SU-DHL-6 (cell line): ENCODE data around the gene KLF11.
"Not testable (repeated sequence)": the region's sequence is repeated elsewhere in the genome, so short reads cannot be mapped to it uniquely, and the experiment has no call there.

ENCODE experiments used
- H2AFZ ChIP-seq: fragments of 200-600 bp; sonication (generic); 2 replicates; pipeline ENCODE4 v1.6.1; 2014; ENCODE audit warnings: low read depth, mild to moderate bottlenecking, moderate library complexity, mixed read lengths, antibody characterized with exemption, low read length; ENCODE audit not compliant: severe bottlenecking
- H3F3A ChIP-seq: fragments of 200-600 bp; shearing (Covaris generic); 2 replicates; pipeline ENCODE4 v1.6.0; 2016; ENCODE audit warnings: antibody characterized with exemption, mild to moderate bottlenecking; ENCODE audit not compliant: insufficient read depth
- H3K27ac ChIP-seq: fragments of 200-600 bp; sonication (generic); 2 replicates; pipeline ENCODE4 v1.5.1; 2016; ENCODE audit warnings: low read depth, mild to moderate bottlenecking, low read length, moderate library complexity, mixed read lengths
- H3K27me3 ChIP-seq: fragments of 200-600 bp; sonication (generic), shearing (Covaris generic); 2 replicates; pipeline ENCODE4 v1.6.0; 2014; ENCODE audit warnings: mild to moderate bottlenecking, low read length
- H3K36me3 ChIP-seq: fragments of 200-600 bp; sonication (generic); 2 replicates; pipeline ENCODE4 v1.6.1; 2014; ENCODE audit warnings: mild to moderate bottlenecking, low read length, mixed read lengths
- H3K4me2 ChIP-seq: fragments of 300-600, 200-600 bp; shearing (Covaris generic), sonication (generic); 2 replicates; pipeline ENCODE4 v1.6.0; 2014; ENCODE audit warnings: low read length, low read depth, mild to moderate bottlenecking; ENCODE audit not compliant: poor library complexity, severe bottlenecking
- H3K4me3 ChIP-seq: fragments of 200-600 bp; sonication (generic); 2 replicates; pipeline ENCODE4 v1.5.1; 2014; ENCODE audit warnings: antibody characterized with exemption, low read length, mild to moderate bottlenecking, mixed read lengths; ENCODE audit not compliant: insufficient read depth, poor library complexity, severe bottlenecking
- H3K79me2 ChIP-seq: fragments of 200-600 bp; sonication (generic); 2 replicates; pipeline ENCODE4 v1.6.1; 2014; ENCODE audit warnings: mild to moderate bottlenecking, low read length, moderate library complexity; ENCODE audit not compliant: insufficient read depth
- H3K9ac ChIP-seq: fragments of 200-600 bp; sonication (generic); 2 replicates; pipeline ENCODE4 v1.7.0; 2014; ENCODE audit warnings: mild to moderate bottlenecking, low read length
- H3K9me2 ChIP-seq: fragments of 200-600 bp; sonication (generic); replicated peaks from 2 replicates; pipeline ENCODE4 v1.6.1; 2014; ENCODE audit warnings: low read length; ENCODE audit not compliant: insufficient read depth
- H3K9me3 ChIP-seq: fragments of 200-600 bp; sonication (generic); 2 replicates; pipeline ENCODE4 v1.6.1; 2014; ENCODE audit warnings: low read length, mixed read lengths; ENCODE audit not compliant: insufficient read depth
- H4K20me1 ChIP-seq: fragments of 200-600 bp; sonication (generic); 2 replicates; pipeline ENCODE4 v1.6.1; 2014; ENCODE audit warnings: low read depth, mild to moderate bottlenecking, antibody characterized with exemption, low read length, moderate library complexity, mixed read lengths
- EZH2phosphoT487 ChIP-seq: fragments of 200-600 bp; sonication (generic), shearing (Covaris generic); conservative IDR thresholded peaks from 2 replicates; pipeline ENCODE4 v1.6.1; 2018; ENCODE audit warnings: mild to moderate bottlenecking, antibody characterized with exemption, low read length, moderate library complexity, mixed read lengths
- TF ChIP-seq, protein P1 (sequence below): fragments of 200-600 bp; sonication (generic); IDR thresholded peaks from one replicate; pipeline ENCODE4 v1.5.1; 2017; ENCODE audit warnings: antibody characterized with exemption, mild to moderate bottlenecking, low read length, moderate library complexity; ENCODE audit not compliant: insufficient read depth, poor library complexity, severe bottlenecking

KLF11 gene

DNA sequence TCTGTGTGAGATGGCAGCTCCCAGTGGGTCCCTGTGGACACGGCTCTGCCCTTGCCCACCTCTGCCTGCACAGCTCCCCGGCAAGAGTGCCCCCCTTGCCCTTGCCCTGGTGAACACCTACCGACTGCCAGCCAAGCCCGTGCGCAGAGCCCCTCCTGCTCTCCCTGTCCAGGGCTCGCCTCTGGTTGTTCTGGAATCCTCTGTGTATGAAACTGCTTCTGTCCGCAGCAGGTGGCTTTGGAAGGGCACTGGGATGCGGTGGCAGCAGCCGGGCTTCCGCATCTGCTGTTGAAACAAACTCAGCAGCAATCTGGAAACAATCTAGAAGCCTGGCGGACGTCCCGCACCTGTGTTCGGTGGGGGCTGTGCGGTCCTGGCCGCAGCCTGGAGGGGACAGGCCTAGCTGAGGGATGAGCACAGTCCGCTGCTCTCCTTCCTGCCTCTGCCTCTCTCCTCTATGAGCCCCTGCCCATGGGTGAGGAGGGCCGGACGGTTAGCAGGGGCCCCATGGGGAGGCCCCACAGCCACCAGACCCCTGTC is 34.0 kb upstream of the KLF11 start:
- no peaks in the 10 kb centered on the region for H4K20me1 ChIP-seq
- TF ChIP-seq, protein P1, sequence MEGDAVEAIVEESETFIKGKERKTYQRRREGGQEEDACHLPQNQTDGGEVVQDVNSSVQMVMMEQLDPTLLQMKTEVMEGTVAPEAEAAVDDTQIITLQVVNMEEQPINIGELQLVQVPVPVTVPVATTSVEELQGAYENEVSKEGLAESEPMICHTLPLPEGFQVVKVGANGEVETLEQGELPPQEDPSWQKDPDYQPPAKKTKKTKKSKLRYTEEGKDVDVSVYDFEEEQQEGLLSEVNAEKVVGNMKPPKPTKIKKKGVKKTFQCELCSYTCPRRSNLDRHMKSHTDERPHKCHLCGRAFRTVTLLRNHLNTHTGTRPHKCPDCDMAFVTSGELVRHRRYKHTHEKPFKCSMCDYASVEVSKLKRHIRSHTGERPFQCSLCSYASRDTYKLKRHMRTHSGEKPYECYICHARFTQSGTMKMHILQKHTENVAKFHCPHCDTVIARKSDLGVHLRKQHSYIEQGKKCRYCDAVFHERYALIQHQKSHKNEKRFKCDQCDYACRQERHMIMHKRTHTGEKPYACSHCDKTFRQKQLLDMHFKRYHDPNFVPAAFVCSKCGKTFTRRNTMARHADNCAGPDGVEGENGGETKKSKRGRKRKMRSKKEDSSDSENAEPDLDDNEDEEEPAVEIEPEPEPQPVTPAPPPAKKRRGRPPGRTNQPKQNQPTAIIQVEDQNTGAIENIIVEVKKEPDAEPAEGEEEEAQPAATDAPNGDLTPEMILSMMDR, result no peak
- no peak for TF ChIP-seq EZH2phosphoT487
- H3K4me2 ChIP-seq, result no peak overlapping the region
- H3K9ac ChIP-seq, result no peak overlapping the region
- no peaks in the 10 kb centered on the region for H3K9me3 ChIP-seq
- no peaks in the 10 kb centered on the region for H3K79me2 ChIP-seq
- H3K27me3 ChIP-seq, result no peaks in the 10 kb centered on the region
- H3K9me2 ChIP-seq, result no peaks in the 10 kb centered on the region
- H3K36me3 ChIP-seq, result no peaks in the 10 kb centered on the region
- H3F3A ChIP-seq, result no peaks in the 10 kb centered on the region
- no peak overlapping the region for H2AFZ ChIP-seq
- H3K4me3 ChIP-seq, result no peak overlapping the region
- no peak overlapping the region for H3K27ac ChIP-seq

DNA sequence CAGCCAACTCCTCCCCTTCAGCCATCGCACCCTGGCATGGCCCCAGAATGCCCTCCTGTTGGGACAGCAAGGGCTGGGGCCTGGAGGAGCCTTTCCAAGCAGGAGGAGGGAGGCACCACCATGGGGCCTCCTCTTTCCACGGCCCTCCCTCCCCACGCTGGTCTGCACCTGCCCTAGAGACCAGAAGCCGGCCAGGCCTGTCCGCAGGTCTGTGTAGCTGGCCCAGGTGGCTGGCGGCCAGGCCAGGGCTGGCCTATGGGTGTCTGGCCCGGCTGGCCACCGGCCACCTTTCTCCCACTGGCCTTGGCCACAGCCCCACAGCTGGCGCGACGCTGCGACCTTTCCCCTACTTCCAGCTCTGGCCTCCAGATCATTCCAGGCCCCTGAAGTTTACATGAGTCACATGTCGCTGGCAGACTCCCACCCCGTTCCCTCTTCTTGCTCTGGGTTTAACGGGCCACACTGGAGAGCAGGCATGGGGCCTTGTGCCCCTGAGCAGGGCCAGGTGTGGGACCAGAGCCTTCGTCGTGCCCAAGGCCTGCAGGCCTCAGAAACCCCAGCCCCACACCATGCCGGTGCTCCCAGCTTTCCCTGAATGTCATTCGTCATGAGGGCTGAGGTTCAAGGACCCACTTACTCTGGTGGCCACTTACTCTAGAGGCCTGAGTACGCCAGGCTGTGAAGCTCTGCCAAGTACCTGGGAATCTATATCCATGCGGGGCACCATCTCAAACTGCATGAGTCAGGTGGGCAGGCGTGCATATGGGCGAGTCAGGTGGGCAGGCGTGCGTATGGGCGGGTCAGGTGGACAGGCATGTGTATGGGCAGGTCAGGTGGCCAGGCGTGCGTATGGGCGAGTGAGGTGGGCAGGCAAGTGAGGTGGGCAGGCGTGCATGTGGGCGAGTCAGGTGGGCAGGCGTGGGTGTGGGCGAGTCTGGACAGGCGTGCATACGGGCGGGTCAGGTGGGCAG is 33.3 kb upstream of the KLF11 start:
- no peak overlapping the region for H3K4me2 ChIP-seq
- H3K27ac ChIP-seq, result no peak overlapping the region
- H4K20me1 ChIP-seq, result no peaks in the 10 kb centered on the region
- H3K27me3 ChIP-seq, result no peaks in the 10 kb centered on the region
- no peaks in the 10 kb centered on the region for H3K9me2 ChIP-seq
- no peak overlapping the region for H2AFZ ChIP-seq
- H3K36me3 ChIP-seq, result no peaks in the 10 kb centered on the region
- H3K9ac ChIP-seq, result no peak overlapping the region
- no peak overlapping the region for H3K4me3 ChIP-seq
- H3F3A ChIP-seq, result no peaks in the 10 kb centered on the region
- H3K79me2 ChIP-seq, result no peaks in the 10 kb centered on the region
- no peak for TF ChIP-seq EZH2phosphoT487
- TF ChIP-seq, protein P1, result no peak
- no peaks in the 10 kb centered on the region for H3K9me3 ChIP-seq

DNA sequence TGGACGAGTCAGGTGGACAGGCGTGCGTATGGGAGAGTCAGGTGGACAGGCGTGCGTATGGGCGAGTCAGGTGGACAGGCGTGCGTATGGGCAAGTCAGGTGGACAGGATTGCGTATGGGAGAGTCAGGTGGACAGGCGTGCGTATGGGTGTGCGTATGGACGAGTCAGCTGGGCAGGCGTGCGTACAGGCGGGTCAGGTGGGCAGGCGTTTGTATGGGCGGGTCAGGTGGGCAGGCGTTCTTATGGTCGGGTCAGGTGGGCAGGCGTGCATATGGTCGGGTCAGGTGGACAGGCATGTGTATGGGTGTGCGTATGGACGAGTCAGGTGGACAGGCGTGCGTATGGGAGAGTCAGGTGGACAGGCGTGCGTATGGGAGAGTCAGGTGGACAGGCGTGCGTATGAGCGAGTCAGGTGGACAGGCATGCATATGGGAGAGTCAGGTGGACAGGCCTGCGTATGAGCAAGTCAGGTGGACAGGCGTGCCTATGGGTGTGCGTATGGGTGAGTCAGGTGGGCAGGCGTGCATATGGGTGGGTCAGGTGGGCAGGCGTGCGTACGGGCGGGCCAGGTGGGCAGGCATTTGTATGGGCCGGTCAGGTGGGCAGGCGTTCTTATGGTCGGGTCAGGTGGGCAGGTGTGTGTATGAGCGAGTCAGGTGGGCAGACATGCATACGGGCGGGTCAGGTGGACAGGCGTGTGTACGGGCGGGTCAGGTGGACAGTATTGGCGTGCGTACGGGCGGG is 32.3 kb upstream of the KLF11 start:
- not testable (repeated sequence) for H3K27me3 ChIP-seq, H3K4me3 ChIP-seq, H3K4me2 ChIP-seq, H3K9me2 ChIP-seq, H4K20me1 ChIP-seq, H3F3A ChIP-seq, H3K36me3 ChIP-seq, H3K9me3 ChIP-seq, H3K27ac ChIP-seq, H2AFZ ChIP-seq, H3K9ac ChIP-seq, H3K79me2 ChIP-seq

DNA sequence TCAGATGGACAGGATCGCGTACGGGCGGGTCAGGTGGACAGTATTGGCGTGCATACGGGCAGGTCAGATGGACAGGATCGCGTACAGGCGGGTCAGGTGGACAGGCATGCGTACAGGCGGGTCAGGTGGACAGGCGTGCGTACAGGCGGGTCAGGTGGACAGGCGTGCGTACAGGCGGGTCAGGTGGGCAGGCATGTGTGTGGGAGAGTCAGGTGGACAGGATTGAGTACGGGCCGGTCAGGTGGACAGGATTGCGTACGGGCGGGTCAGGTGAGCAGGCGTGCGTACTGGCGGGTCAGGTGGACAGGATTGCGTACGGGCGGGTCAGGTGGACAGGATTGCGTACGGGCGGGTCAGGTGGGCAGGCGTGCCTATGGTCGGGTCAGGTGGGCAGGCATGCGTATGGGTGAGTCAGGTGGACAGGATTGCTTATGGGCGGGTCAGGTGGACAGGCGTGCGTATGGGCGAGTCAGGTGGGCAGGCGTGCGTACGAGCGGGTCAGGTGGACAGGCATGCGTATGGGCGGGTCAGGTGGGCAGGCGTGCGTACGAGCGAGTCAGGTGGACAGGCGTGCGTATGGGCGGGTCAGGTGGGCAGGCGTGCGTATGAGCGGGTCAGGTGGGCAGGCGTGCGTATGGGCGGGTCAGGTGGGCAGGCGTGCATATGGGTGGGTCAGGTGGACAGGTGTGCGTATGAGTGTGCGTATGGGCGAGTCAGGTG is 31.6 kb upstream of the KLF11 start:
- not testable (repeated sequence) for H4K20me1 ChIP-seq

DNA sequence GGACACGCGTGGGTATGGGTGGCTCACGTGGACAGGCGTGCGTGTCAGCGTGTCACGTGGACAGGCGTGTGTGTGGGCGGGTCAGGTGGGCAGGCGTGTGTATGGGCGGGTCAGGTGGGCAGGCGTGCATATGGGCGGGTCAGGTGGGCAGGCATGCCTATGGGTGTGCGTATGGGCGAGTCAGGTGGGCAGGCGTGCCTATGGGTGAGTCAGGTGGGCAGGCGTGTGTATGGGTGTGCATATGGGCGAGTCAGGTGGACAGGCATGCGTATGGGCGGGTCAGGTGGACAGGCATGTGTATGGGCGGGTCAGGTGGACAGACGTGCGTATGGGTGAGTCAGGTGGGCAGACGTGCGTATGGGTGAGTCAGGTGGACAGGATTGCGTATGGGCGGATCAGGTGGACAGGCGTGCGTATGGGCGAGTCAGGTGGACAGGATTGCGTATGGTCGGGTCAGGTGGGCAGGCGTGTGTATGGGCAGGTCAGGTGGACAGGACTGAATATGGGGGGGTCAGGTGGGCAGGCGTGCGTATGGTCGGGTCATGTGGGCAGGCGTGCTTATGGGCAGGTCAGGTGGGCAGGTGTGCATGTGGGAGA is 30.9 kb upstream of the KLF11 start:
- H3K79me2 ChIP-seq, H4K20me1 ChIP-seq, H3K9me2 ChIP-seq, H3K4me3 ChIP-seq, H3K27ac ChIP-seq, H3K9me3 ChIP-seq, H3K36me3 ChIP-seq, H3K4me2 ChIP-seq, H3K27me3 ChIP-seq, H3F3A ChIP-seq, H3K9ac ChIP-seq, H2AFZ ChIP-seq: not testable (repeated sequence)

More for the DNA sequence above, 31.6 kb upstream of the KLF11 start:
- H3K4me3 ChIP-seq, H3K36me3 ChIP-seq, H3K9me3 ChIP-seq, H3K9me2 ChIP-seq, H3K27me3 ChIP-seq, H3K9ac ChIP-seq, H3K4me2 ChIP-seq, H3F3A ChIP-seq, H3K27ac ChIP-seq, H3K79me2 ChIP-seq, H2AFZ ChIP-seq: not testable (repeated sequence)
